Astrocyte (in vitro differentiated cells and primary cell): ENCODE results near the gene PTOV1.

Source experiments
- CTCF ChIP-seq: IDR thresholded peaks from 2 replicates; pipeline ENCODE4 v1.5.1; 2011; ENCODE audit warnings: low read depth, mild to moderate bottlenecking, inconsistent platforms, low read length, moderate library complexity; ENCODE audit not compliant: insufficient read depth
- EZH2 ChIP-seq: IDR thresholded peaks from 2 replicates; pipeline ENCODE4 v1.6.1; 2012; ENCODE audit warnings: mild to moderate bottlenecking, low read length, inconsistent platforms; ENCODE audit not compliant: insufficient read depth

- TF ChIP-seq CTCF (no peak), EZH2 (no peak)
Observed at GRCh38 chr19:49837425-49837824, 13.5 kb upstream of the PTOV1 start.
